ENCODE data around the gene PRICKLE2.

The PRICKLE2 gene

DNA sequence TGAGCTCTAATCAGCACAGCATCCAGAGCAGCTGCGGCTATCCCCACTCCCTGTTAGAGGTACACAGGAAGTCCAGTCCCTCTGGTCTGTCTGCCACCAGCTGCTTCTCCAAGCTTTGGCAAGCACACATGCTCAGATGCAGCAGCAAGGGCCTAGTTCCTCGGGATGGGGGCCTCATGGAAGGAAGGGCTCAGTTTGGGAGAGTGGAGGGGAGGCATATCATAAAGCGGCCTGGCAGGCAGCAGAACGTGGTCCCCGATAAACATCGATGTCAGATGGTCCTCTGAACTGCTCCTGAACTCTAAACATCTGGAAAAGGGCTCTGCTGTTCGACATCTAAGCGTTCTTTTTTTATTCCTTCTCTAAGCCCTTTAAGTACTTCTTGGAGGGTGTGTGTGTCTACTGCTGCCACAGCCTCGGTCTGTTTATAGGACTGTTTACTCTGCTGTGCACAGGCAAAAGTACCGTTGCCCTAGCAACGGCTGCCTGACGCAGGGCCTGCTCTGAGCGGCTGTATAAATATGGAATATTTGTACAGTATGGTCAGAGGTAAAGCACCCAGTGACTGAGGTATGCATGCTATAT is 74.6 kb downstream of the PRICKLE2 start:
- no peak overlapping the region for H3K9ac ChIP-seq (ENCODE audit: low read length)
- H3K27me3 ChIP-seq (replicated peaks; ENCODE audit: control insufficient read depth, insufficient read depth, low read length): no peaks in the 10 kb centered on the region
- H3K9me3 ChIP-seq (ENCODE audit: control insufficient read depth, low read length): no peaks in the 10 kb centered on the region
- no peak overlapping the region for H3K4me3 ChIP-seq (ENCODE audit: low read length)
- peaks cover 93% of the 10 kb centered on the region for H3K36me3 ChIP-seq (ENCODE audit: control insufficient read depth, insufficient read depth, low read length, severe bottlenecking)
- H3K4me1 ChIP-seq (ENCODE audit: control insufficient read depth, insufficient read depth, low read length): peaks cover 26% of the 10 kb centered on the region
- peak; percentile 95 for DNase-seq (ENCODE audit: low read depth)

DNA sequence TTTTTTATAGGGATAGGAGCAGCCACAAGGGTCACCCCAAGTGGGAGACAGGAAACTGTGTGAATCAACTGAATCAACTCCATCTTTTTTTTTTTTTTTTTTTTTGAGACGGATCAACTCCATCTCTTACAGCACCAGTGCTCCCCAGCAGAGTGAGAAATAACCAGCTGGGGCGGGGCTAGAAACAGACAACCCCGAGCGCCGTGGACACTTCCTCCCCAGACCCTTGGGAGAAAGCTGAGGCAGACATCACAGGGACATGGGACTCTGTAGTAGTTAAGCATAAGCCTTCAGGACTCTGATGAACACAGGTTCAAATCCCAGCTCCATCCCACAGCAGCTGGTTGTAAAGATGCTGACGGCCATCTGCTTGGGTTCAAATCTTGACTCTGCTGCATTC is 75.4 kb downstream of the PRICKLE2 start:
- peaks cover 91% of the 10 kb centered on the region for H3K36me3 ChIP-seq (ENCODE audit: control insufficient read depth, insufficient read depth, low read length, severe bottlenecking)
- H3K9ac ChIP-seq (ENCODE audit: low read length): no peak overlapping the region
- H3K9me3 ChIP-seq (ENCODE audit: control insufficient read depth, low read length): no peaks in the 10 kb centered on the region
- peaks cover 26% of the 10 kb centered on the region for H3K4me1 ChIP-seq (ENCODE audit: control insufficient read depth, insufficient read depth, low read length)
- no peaks in the 10 kb centered on the region for H3K27me3 ChIP-seq (replicated peaks; ENCODE audit: control insufficient read depth, insufficient read depth, low read length)
- H3K4me3 ChIP-seq (ENCODE audit: low read length): no peak overlapping the region
- DNase-seq (ENCODE audit: low read depth): no peak

- Histone ChIP-seq H3K36me3 (ENCODE audit: control insufficient read depth, insufficient read depth, low read length, severe bottlenecking) (peaks cover 90% of the 10 kb centered on the region), H3K27me3 (replicated peaks; ENCODE audit: control insufficient read depth, insufficient read depth, low read length) (no peaks in the 10 kb centered on the region), H3K4me3 (ENCODE audit: low read length) (no peak overlapping the region), H3K4me1 (ENCODE audit: control insufficient read depth, insufficient read depth, low read length) (peaks cover 28% of the 10 kb centered on the region), H3K9me3 (ENCODE audit: control insufficient read depth, low read length) (no peaks in the 10 kb centered on the region), H3K9ac (ENCODE audit: low read length) (no peak overlapping the region)
- no peak for DNase-seq (ENCODE audit: low read depth)
Observed at GRCh38 chr3:64148955-64149653, 76.2 kb downstream of the PRICKLE2 start.

- Histone ChIP-seq H3K36me3 (ENCODE audit: control insufficient read depth, insufficient read depth, low read length, severe bottlenecking) (peaks cover 79% of the 10 kb centered on the region), H3K27me3 (replicated peaks; ENCODE audit: control insufficient read depth, insufficient read depth, low read length) (no peaks in the 10 kb centered on the region), H3K9ac (ENCODE audit: low read length) (no peak overlapping the region), H3K4me3 (ENCODE audit: low read length) (no peak overlapping the region), H3K4me1 (ENCODE audit: control insufficient read depth, insufficient read depth, low read length) (peaks cover 32% of the 10 kb centered on the region), H3K9me3 (ENCODE audit: control insufficient read depth, low read length) (no peaks in the 10 kb centered on the region)
- DNase-seq (ENCODE audit: low read depth): no peak
Observed at GRCh38 chr3:64147211-64147610, 78.1 kb downstream of the PRICKLE2 start.

DNA sequence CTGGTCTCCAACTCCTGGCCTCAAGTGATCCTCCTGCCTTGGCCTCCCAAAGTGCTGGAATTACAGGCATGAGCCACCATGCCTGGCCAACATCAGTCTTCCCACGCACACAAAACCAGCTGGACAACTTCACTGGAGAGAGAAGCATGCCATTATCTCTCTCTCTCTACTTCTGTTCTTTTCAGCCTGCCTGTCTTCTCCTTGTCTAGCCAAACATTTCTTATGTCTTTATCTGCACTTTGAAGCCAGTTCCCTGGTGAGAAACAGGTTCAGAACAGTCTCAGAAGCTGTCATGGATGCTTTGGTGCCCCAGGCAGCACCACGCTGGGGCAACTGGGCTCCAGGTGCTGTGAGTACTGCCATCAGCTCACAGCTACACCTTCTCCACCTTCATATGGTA is 79.8 kb downstream of the PRICKLE2 start:
- no peaks in the 10 kb centered on the region for H3K27me3 ChIP-seq (replicated peaks; ENCODE audit: control insufficient read depth, insufficient read depth, low read length)
- H3K9me3 ChIP-seq (ENCODE audit: control insufficient read depth, low read length): no peaks in the 10 kb centered on the region
- H3K4me3 ChIP-seq (ENCODE audit: low read length): no peak overlapping the region
- no peak overlapping the region for H3K9ac ChIP-seq (ENCODE audit: low read length)
- no peak for DNase-seq (ENCODE audit: low read depth)
- peaks cover 79% of the 10 kb centered on the region for H3K36me3 ChIP-seq (ENCODE audit: control insufficient read depth, insufficient read depth, low read length, severe bottlenecking)
- H3K4me1 ChIP-seq (ENCODE audit: control insufficient read depth, insufficient read depth, low read length): peaks cover 17% of the 10 kb centered on the region

GRCh38 chr3:64144241-64144900 is 80.9 kb downstream of the PRICKLE2 start:
- DNase-seq (ENCODE audit: low read depth): no peak
- Histone ChIP-seq H3K4me1 (ENCODE audit: control insufficient read depth, insufficient read depth, low read length) (peaks cover 17% of the 10 kb centered on the region), H3K9me3 (ENCODE audit: control insufficient read depth, low read length) (no peaks in the 10 kb centered on the region), H3K36me3 (ENCODE audit: control insufficient read depth, insufficient read depth, low read length, severe bottlenecking) (peaks cover 79% of the 10 kb centered on the region), H3K4me3 (ENCODE audit: low read length) (no peak overlapping the region), H3K9ac (ENCODE audit: low read length) (no peak overlapping the region), H3K27me3 (replicated peaks; ENCODE audit: control insufficient read depth, insufficient read depth, low read length) (no peaks in the 10 kb centered on the region)

- Histone ChIP-seq H3K4me3 (ENCODE audit: low read length) (no peak overlapping the region), H3K36me3 (ENCODE audit: control insufficient read depth, insufficient read depth, low read length, severe bottlenecking) (peaks cover 79% of the 10 kb centered on the region), H3K4me1 (ENCODE audit: control insufficient read depth, insufficient read depth, low read length) (peaks cover 12% of the 10 kb centered on the region), H3K9ac (ENCODE audit: low read length) (no peak overlapping the region), H3K27me3 (replicated peaks; ENCODE audit: control insufficient read depth, insufficient read depth, low read length) (no peaks in the 10 kb centered on the region), H3K9me3 (ENCODE audit: control insufficient read depth, low read length) (no peaks in the 10 kb centered on the region)
- peak; percentile 64 for DNase-seq (ENCODE audit: low read depth)
Observed at GRCh38 chr3:64143409-64144130, 81.7 kb downstream of the PRICKLE2 start.

DNA sequence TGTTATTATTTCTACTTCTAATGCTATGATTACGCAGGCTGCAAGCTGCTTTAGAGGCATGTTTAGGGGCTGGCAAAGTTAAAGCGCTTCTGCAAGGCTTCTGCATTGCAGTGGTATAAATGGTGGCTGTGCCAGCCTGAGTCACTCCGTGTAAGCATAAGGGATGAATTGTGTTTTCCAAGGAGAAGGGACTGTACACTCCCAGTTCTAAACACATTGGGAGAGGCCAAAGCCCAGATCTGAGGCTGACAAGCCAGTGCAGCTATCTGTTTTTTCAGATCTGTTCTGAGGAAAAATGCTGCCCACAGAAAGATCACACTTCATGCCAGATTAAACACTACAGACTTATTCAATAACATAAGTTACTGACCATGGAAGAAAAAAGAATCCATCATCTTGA is 83.8 kb downstream of the PRICKLE2 start:
- H3K27me3 ChIP-seq (replicated peaks; ENCODE audit: control insufficient read depth, insufficient read depth, low read length): no peaks in the 10 kb centered on the region
- peaks cover 76% of the 10 kb centered on the region for H3K36me3 ChIP-seq (ENCODE audit: control insufficient read depth, insufficient read depth, low read length, severe bottlenecking)
- peaks cover 12% of the 10 kb centered on the region for H3K4me1 ChIP-seq (ENCODE audit: control insufficient read depth, insufficient read depth, low read length)
- H3K9me3 ChIP-seq (ENCODE audit: control insufficient read depth, low read length): no peaks in the 10 kb centered on the region
- H3K9ac ChIP-seq (ENCODE audit: low read length): no peak overlapping the region
- peak; percentile 34 for DNase-seq (ENCODE audit: low read depth)
- H3K4me3 ChIP-seq (ENCODE audit: low read length): no peak overlapping the region

- Histone ChIP-seq H3K36me3 (ENCODE audit: control insufficient read depth, insufficient read depth, low read length, severe bottlenecking) (peaks cover 76% of the 10 kb centered on the region), H3K4me3 (ENCODE audit: low read length) (no peak overlapping the region), H3K9ac (ENCODE audit: low read length) (no peak overlapping the region), H3K9me3 (ENCODE audit: control insufficient read depth, low read length) (no peaks in the 10 kb centered on the region), H3K27me3 (replicated peaks; ENCODE audit: control insufficient read depth, insufficient read depth, low read length) (no peaks in the 10 kb centered on the region), H3K4me1 (ENCODE audit: control insufficient read depth, insufficient read depth, low read length) (peaks cover 12% of the 10 kb centered on the region)
- no peak for DNase-seq (ENCODE audit: low read depth)
Observed at GRCh38 chr3:64140651-64141050, 84.6 kb downstream of the PRICKLE2 start.

- H3K4me1 ChIP-seq (ENCODE audit: control insufficient read depth, insufficient read depth, low read length): peaks cover 8% of the 10 kb centered on the region
- H3K27me3 ChIP-seq (replicated peaks; ENCODE audit: control insufficient read depth, insufficient read depth, low read length): no peaks in the 10 kb centered on the region
- no peak overlapping the region for H3K9ac ChIP-seq (ENCODE audit: low read length)
- DNase-seq (ENCODE audit: low read depth): no peak
- H3K9me3 ChIP-seq (ENCODE audit: control insufficient read depth, low read length): no peaks in the 10 kb centered on the region
- H3K4me3 ChIP-seq (ENCODE audit: low read length): no peak overlapping the region
- H3K36me3 ChIP-seq (ENCODE audit: control insufficient read depth, insufficient read depth, low read length, severe bottlenecking): peaks cover 86% of the 10 kb centered on the region
Observed at GRCh38 chr3:64138656-64139375, 86.5 kb downstream of the PRICKLE2 start.

- H3K36me3 ChIP-seq (ENCODE audit: control insufficient read depth, insufficient read depth, low read length, severe bottlenecking): peaks cover 92% of the 10 kb centered on the region
- no peak overlapping the region for H3K4me3 ChIP-seq (ENCODE audit: low read length)
- no peaks in the 10 kb centered on the region for H3K9me3 ChIP-seq (ENCODE audit: control insufficient read depth, low read length)
Observed at GRCh38 chr3:64138046-64138445, 87.2 kb downstream of the PRICKLE2 start.

More at GRCh38 chr3:64138046-64138445, 87.2 kb downstream of the PRICKLE2 start:
- Histone ChIP-seq H3K9ac (ENCODE audit: low read length) (no peak overlapping the region), H3K27me3 (replicated peaks; ENCODE audit: control insufficient read depth, insufficient read depth, low read length) (no peaks in the 10 kb centered on the region), H3K4me1 (ENCODE audit: control insufficient read depth, insufficient read depth, low read length) (peaks cover under 1% of the 10 kb centered on the region)
- DNase-seq (ENCODE audit: low read depth): no peak
